Measurements from ENCODE around the gene NAXE.
"Not testable (repeated sequence)": the region's sequence is repeated elsewhere in the genome, so short reads cannot be mapped to it uniquely, and the experiment has no call there.

Gene NAXE

DNA sequence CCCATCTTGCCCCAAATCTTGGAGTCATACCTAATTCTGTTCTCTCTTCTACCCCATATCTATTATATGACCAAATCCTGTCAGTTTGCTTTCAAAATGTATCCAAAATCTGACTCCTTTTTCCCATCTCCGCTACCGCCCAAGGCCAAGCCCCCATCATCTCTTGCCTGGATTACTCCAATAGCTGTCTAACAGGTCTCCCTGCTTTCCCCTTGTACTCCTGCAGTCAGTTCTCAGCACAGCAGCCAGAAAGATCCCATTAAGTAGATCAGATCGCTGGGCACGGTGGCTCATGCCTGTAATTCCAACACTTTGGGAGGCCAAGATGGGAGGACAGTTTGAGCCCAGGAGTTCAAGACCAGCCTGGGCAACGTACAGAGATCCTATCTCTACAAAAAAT, 39.1 kb upstream of the NAXE start:
- no peak overlapping the region for H2AFZ ChIP-seq (ENCODE audit: low read depth, low read length)
- no peaks in the 10 kb centered on the region for H3K79me2 ChIP-seq (ENCODE audit: insufficient read depth, low read length)
- no peak for ATAC-seq (ENCODE audit: insufficient read depth, low read depth)
- no peaks in the 10 kb centered on the region for H3K27me3 ChIP-seq (ENCODE audit: insufficient read depth, low read length, poor library complexity)
- peaks cover 71% of the 10 kb centered on the region for H3K36me3 ChIP-seq (ENCODE audit: insufficient read depth, low read length)
- H4K20me1 ChIP-seq (ENCODE audit: insufficient read depth, low read length) = no peaks in the 10 kb centered on the region
- TF ChIP-seq, protein P1, sequence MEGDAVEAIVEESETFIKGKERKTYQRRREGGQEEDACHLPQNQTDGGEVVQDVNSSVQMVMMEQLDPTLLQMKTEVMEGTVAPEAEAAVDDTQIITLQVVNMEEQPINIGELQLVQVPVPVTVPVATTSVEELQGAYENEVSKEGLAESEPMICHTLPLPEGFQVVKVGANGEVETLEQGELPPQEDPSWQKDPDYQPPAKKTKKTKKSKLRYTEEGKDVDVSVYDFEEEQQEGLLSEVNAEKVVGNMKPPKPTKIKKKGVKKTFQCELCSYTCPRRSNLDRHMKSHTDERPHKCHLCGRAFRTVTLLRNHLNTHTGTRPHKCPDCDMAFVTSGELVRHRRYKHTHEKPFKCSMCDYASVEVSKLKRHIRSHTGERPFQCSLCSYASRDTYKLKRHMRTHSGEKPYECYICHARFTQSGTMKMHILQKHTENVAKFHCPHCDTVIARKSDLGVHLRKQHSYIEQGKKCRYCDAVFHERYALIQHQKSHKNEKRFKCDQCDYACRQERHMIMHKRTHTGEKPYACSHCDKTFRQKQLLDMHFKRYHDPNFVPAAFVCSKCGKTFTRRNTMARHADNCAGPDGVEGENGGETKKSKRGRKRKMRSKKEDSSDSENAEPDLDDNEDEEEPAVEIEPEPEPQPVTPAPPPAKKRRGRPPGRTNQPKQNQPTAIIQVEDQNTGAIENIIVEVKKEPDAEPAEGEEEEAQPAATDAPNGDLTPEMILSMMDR (IDR thresholded peaks at IDR 0.05; ENCODE audit: borderline replicate concordance, extremely low read depth, low read length, poor library complexity, severe bottlenecking) = no peak
- no peak for TF ChIP-seq EZH2 (IDR thresholded peaks at IDR 0.05; ENCODE audit: borderline replicate concordance, low read depth, low read length, severe bottlenecking)
- no peak overlapping the region for H3K27ac ChIP-seq (ENCODE audit: low read length)
- H3K9ac ChIP-seq (ENCODE audit: low read depth, low read length) = no peak overlapping the region
- no peak overlapping the region for H3K4me3 ChIP-seq (ENCODE audit: low read depth in 1 of 2, low read length in 2 of 2)
- no peaks in the 10 kb centered on the region for H3K9me3 ChIP-seq (ENCODE audit: insufficient read depth, low read length, severe bottlenecking)
- H3K4me1 ChIP-seq (ENCODE audit: insufficient read depth, low read length) = no peaks in the 10 kb centered on the region
- no peak overlapping the region for H3K4me2 ChIP-seq (ENCODE audit: insufficient read depth, low read length)
- DNase-seq = no peak

- ATAC-seq (ENCODE audit: insufficient read depth, low read depth); H3K9ac ChIP-seq (ENCODE audit: low read depth, low read length); H3K9me3 ChIP-seq (ENCODE audit: insufficient read depth, low read length, severe bottlenecking); H3K27ac ChIP-seq (ENCODE audit: low read length); H3K27me3 ChIP-seq (ENCODE audit: insufficient read depth, low read length, poor library complexity); H3K79me2 ChIP-seq (ENCODE audit: insufficient read depth, low read length); H3K4me1 ChIP-seq (ENCODE audit: insufficient read depth, low read length); H3K4me3 ChIP-seq (ENCODE audit: low read depth in 1 of 2, low read length in 2 of 2); H3K4me2 ChIP-seq (ENCODE audit: insufficient read depth, low read length); H4K20me1 ChIP-seq (ENCODE audit: insufficient read depth, low read length); DNase-seq; H2AFZ ChIP-seq (ENCODE audit: low read depth, low read length): not testable (repeated sequence)
- H3K36me3 ChIP-seq (ENCODE audit: insufficient read depth, low read length) = peaks cover 66% of the 10 kb centered on the region
Measured at GRCh38 chr1:156552937-156553336, 38.6 kb upstream of the NAXE start.

DNA sequence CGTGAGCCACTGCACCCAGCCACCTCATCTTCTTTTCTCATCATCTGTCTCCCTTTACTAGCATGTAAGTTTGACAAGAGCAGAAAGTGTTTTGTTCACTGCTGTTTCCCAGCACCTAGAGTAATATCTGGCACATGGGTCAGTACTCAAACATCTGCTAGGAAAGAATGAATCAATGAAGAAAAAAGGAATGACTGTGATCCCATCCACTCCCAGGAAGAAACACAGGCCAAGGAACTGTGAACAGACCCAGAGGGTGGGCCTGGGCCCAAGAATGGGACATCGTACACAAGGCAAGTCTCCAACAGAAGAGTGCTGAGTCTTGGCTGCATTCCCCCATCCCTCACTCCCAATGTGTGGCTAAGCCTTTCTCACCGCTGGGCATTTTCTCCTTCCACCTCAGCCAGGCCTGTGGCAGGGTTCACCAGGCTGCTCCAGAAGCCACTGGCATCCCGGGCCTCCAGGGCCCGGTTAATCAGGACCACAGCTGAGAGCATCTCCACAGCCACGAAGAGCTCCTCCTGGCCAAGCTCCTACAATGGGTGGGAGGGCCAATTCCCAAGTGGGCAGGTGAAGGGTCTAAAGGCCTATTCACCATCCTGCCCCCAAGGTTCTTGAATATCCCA, 37.6 kb upstream of the NAXE start:
- H3K79me2 ChIP-seq (ENCODE audit: insufficient read depth, low read length) = no peaks in the 10 kb centered on the region
- peaks cover 57% of the 10 kb centered on the region for H3K36me3 ChIP-seq (ENCODE audit: insufficient read depth, low read length)
- no peak overlapping the region for H2AFZ ChIP-seq (ENCODE audit: low read depth, low read length)
- ATAC-seq (ENCODE audit: insufficient read depth, low read depth) = no peak
- H3K27me3 ChIP-seq (ENCODE audit: insufficient read depth, low read length, poor library complexity) = no peaks in the 10 kb centered on the region
- no peak overlapping the region for H3K27ac ChIP-seq (ENCODE audit: low read length)
- no peaks in the 10 kb centered on the region for H3K9me3 ChIP-seq (ENCODE audit: insufficient read depth, low read length, severe bottlenecking)
- no peaks in the 10 kb centered on the region for H4K20me1 ChIP-seq (ENCODE audit: insufficient read depth, low read length)
- no peak overlapping the region for H3K9ac ChIP-seq (ENCODE audit: low read depth, low read length)
- H3K4me3 ChIP-seq (ENCODE audit: low read depth in 1 of 2, low read length in 2 of 2) = no peak overlapping the region
- H3K4me1 ChIP-seq (ENCODE audit: insufficient read depth, low read length) = no peaks in the 10 kb centered on the region
- no peak for DNase-seq
- H3K4me2 ChIP-seq (ENCODE audit: insufficient read depth, low read length) = no peak overlapping the region
- TF ChIP-seq, protein P1 (IDR thresholded peaks at IDR 0.05; ENCODE audit: borderline replicate concordance, extremely low read depth, low read length, poor library complexity, severe bottlenecking) = no peak
- TF ChIP-seq EZH2 (IDR thresholded peaks at IDR 0.05; ENCODE audit: borderline replicate concordance, low read depth, low read length, severe bottlenecking) = no peak

DNA sequence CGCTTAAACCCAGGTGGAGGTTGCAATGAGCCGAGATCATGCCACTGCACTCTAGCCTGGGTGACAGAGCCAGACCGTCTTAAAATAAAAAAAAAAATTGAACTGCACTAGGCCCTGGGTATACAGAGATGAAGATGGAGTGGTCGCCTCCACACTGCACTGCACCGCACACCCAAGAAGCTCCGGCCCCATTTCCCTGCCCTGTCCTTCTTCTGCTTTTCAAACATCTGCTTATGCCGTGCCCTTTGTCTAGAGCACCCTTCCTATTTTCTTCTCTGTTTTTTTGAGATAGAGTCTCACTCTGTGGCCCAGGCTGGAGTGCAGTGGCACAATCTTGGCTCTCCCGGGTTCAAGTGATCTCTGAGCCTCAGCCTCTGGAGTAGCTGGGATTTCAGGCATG, 36.6 kb upstream of the NAXE start:
- Histone ChIP-seq H3K9ac (ENCODE audit: low read depth, low read length) (no peak overlapping the region), H3K4me3 (ENCODE audit: low read depth in 1 of 2, low read length in 2 of 2) (no peak overlapping the region), H3K9me3 (ENCODE audit: insufficient read depth, low read length, severe bottlenecking) (no peaks in the 10 kb centered on the region), H3K4me1 (ENCODE audit: insufficient read depth, low read length) (no peaks in the 10 kb centered on the region), H3K79me2 (ENCODE audit: insufficient read depth, low read length) (no peaks in the 10 kb centered on the region), H2AFZ (ENCODE audit: low read depth, low read length) (no peak overlapping the region), H4K20me1 (ENCODE audit: insufficient read depth, low read length) (no peaks in the 10 kb centered on the region), H3K27ac (ENCODE audit: low read length) (no peak overlapping the region), H3K36me3 (ENCODE audit: insufficient read depth, low read length) (peaks cover 61% of the 10 kb centered on the region), H3K27me3 (ENCODE audit: insufficient read depth, low read length, poor library complexity) (no peaks in the 10 kb centered on the region), H3K4me2 (ENCODE audit: insufficient read depth, low read length) (no peak overlapping the region)
- DNase-seq (no peak), ATAC-seq (ENCODE audit: insufficient read depth, low read depth) (no peak)
- TF ChIP-seq EZH2 (IDR thresholded peaks at IDR 0.05; ENCODE audit: borderline replicate concordance, low read depth, low read length, severe bottlenecking) = no peak
- TF ChIP-seq, protein P1 (IDR thresholded peaks at IDR 0.05; ENCODE audit: borderline replicate concordance, extremely low read depth, low read length, poor library complexity, severe bottlenecking) = no peak
